Measurements from ENCODE around the gene ILKAP.

Gene ILKAP

DNA sequence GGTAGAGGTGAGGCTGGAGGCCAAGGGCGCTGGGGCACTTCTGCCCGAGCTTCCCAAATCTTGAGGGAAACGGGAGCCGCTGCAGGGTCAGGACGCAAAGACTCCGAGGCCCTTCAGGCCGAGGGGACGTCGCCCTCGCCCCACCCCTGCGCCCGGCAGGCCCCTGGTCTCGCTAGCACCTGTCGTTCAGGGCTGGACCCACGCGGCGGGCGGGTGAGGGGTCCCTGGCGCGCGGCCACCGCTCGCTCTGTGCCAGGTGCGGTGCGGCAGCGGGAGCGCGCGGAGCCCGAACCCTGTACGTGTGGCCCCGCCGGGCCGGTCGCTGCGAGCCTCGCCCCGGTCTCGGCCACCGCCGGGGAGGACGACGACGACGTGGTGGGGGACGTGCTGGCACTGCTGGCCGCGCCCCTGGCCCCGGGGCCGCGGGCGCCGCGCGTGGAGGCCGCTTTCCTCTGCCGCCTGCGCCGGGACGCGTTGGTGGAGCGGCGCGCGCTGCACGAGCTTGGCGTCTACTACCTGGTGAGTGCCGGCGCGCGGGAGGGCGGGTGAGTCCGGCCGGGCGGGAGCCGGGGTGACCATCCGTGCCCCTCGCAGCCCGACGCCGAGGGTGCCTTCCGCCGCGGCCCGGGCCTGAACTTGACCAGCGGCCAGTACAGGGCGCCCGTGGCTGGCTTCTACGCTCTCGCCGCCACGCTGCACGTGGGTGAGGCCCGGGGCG lies 39.9 kb downstream of the ILKAP start:
- in situ Hi-C loops (cut with MboI; ENCODE audit: low sequenced_read_pairs, unreplicated experiment), result no loop called here
- no peak for DNase-seq (ENCODE audit: low spot score)
- no peak for TF ChIP-seq CTCF (IDR thresholded peaks at IDR 0.05; ENCODE audit: borderline replicate concordance, control extremely low read depth, extremely low read depth, insufficient read depth, missing control alignments)

DNA sequence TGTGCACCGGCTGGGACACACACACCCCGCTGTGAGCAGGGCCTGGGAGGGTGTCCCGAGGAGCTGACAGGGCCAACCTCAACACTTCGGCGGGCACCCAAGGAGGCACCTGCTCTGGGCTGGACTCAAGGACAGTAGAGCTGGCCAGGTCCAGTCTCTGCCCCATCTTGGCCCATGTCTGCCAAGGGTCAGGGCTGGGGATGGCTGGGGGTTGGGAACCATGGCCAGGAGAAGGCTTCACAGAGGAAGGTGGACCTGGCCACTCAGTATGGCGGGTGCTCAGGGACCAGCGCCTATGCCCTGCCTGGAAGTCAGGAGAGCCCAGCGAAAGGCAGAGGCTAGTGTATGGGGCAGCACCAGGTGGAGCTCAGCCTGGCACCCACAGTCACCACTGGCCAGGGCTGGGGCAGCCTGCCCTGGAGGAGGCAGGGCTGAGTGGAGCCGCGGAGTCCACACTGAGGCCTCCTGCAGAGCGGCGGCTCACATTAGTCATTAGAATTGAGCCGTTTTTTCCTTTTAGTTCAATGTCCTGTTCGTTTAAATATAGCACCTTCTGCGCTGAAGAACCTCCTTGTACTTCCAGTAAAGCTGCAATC lies 40.6 kb downstream of the ILKAP start:
- no peak for DNase-seq (ENCODE audit: low spot score)
- in situ Hi-C loops (cut with MboI; ENCODE audit: low sequenced_read_pairs, unreplicated experiment), result no loop called here
- TF ChIP-seq CTCF (IDR thresholded peaks at IDR 0.05; ENCODE audit: borderline replicate concordance, control extremely low read depth, extremely low read depth, insufficient read depth, missing control alignments), result no peak

DNA sequence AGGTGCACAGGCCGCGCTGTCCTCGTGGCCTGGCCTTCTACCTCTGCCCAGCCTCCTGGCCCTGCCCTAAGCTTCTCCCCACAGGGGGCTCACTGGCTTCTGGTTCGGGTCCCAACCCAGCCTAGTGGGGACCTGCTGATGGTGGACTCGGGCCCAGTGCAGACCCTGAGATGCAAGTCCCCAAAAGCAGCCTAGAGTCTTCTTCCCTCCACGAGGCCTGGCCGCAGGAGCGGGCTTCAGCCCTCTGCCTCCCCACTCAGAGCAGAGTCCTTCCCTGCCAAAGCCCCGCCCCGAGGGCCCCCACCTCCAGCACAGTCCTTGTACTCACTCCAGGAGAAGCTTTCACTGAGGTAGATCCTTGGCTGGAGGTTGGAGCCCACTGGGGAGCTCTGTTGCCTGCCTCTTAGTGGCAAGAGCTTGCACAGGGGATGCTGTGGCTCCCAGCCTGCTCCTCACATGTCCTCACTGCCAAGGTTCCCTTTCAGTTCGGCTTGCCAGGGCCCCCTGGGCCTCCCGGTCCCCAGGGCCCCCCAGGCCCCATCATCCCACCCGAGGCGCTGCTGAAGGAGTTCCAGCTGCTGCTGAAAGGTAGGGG lies 41.1 kb downstream of the ILKAP start:
- TF ChIP-seq CTCF (IDR thresholded peaks at IDR 0.05; ENCODE audit: borderline replicate concordance, control extremely low read depth, extremely low read depth, insufficient read depth, missing control alignments), result no peak
- no peak for DNase-seq (ENCODE audit: low spot score)

DNA sequence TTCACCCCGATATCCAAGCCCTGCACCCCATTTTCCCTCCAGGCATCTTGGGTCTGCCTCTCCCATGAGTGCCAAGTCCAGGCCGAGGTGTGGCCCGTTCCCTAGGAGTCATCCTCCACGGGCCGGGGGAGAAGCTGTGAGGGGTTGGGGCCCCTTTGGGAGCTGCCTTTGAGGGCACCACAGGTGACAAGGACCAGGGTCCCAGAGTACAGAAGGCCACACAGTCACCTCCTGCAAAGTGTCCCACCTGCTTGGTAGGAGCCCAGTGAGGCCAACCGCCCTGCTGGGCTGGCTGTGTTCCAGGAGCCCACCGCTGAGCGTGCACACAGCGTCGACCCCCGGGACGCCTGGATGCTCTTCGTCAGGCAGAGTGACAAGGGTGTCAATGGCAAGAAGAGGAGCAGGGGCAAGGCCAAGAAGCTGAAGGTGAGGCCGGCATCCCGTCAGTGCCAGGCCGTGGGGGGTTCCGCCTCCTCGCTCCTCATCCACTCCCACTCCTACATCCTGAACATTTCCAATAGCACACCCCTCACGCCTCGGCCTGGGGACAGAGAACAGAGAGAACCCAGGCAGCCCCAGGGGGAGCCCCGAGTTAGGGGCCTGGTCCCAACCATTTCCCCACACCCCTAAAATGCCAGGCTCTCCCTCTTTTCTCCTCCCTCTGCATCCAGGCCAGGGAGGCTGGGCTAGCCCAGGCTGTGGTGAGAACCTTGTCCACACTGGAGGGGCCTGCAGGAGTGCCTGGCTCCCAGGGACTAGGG lies 42.0 kb downstream of the ILKAP start:
- no peak for DNase-seq (ENCODE audit: low spot score)
- no peak for TF ChIP-seq CTCF (IDR thresholded peaks at IDR 0.05; ENCODE audit: borderline replicate concordance, control extremely low read depth, extremely low read depth, insufficient read depth, missing control alignments)
- in situ Hi-C loops (cut with MboI; ENCODE audit: low sequenced_read_pairs, unreplicated experiment), result no loop called here

More for the DNA sequence above, 41.1 kb downstream of the ILKAP start:
- in situ Hi-C loops (cut with MboI; ENCODE audit: low sequenced_read_pairs, unreplicated experiment), result no loop called here

DNA sequence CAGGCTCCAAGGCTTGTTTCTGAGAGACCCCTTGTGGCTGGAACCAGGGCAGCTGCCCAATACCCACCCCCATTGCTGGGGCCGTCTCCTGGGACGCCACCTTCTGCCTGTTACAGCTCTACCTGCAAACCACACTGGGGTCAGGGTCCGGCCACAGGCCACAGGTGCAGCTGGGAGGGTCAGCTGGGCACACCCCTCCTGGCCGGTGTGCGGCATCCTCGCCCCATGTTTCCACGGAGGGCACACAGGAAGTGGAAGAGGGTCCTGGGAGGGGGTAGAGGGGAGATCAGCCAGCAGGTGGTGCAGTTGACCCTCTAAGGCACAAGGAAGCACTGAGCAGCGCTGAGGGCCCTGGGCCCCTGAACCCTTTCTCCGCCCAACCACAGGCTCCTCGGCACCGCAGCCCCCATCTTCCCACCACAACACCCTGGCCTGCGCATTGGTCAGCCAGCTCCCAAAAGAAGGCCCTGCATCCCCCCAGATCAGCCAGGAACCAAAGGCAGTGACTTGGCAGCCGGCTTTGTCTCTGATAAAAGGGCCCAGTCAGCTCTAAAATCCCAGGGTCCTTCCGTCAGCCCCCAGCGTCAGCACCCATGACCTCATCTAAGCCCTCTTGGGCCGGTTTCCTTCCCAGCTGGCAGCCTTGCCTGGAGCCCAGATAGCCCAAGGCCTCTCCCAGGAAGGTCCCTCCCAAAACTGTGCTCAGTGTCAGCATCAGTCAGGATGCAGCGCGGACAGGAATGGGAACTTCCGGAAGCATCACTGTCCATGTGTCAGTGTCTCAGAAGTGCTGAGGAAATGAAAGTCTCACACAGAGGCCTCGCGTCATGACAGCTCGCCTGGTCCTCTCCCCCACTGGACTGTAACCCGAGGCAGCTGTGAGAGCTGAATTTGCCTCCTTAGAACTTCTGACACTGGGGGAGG lies 43.0 kb downstream of the ILKAP start:
- no peak for DNase-seq (ENCODE audit: low spot score)
- no peak for TF ChIP-seq CTCF (IDR thresholded peaks at IDR 0.05; ENCODE audit: borderline replicate concordance, control extremely low read depth, extremely low read depth, insufficient read depth, missing control alignments)
- in situ Hi-C loops (cut with MboI; ENCODE audit: low sequenced_read_pairs, unreplicated experiment), result no loop called here

All from GM13976 (cell line).